ENCODE results near the gene FAM162A.

The FAM162A gene

GRCh38 chr3:122383771-122384697, at the start of gene FAM162A:
FAM162A (plus strand) TSS chr3:122384182; CDS start chr3:122384266, 84 bp downstream.
- peak; percentile 74 for DNase-seq (ENCODE audit: low spot score)

GRCh38 chr3:122342803-122343202, 41.2 kb upstream of the FAM162A start:
- no peak for DNase-seq (ENCODE audit: low spot score)

GRCh38 chr3:122343654-122344053, 40.3 kb upstream of the FAM162A start:
- DNase-seq (ENCODE audit: low spot score) = no peak

GRCh38 chr3:122349171-122349570, 34.8 kb upstream of the FAM162A start:
- no peak for DNase-seq (ENCODE audit: low spot score)

GRCh38 chr3:122350814-122351418, 33.1 kb upstream of the FAM162A start:
- no peak for DNase-seq (ENCODE audit: low spot score)

- no peak for DNase-seq (ENCODE audit: low spot score)
Observed at GRCh38 chr3:122351612-122352011, 32.4 kb upstream of the FAM162A start.

- no peak for DNase-seq (ENCODE audit: low spot score)
Observed at GRCh38 chr3:122353215-122353614, 30.8 kb upstream of the FAM162A start.

- DNase-seq (ENCODE audit: low spot score) = no peak
Observed at GRCh38 chr3:122353893-122354401, 30.0 kb upstream of the FAM162A start.

GRCh38 chr3:122355612-122356011, 28.4 kb upstream of the FAM162A start:
- DNase-seq (ENCODE audit: low spot score) = no peak

GRCh38 chr3:122356402-122356801, 27.6 kb upstream of the FAM162A start:
- DNase-seq (ENCODE audit: low spot score) = peak; percentile 36

- no peak for DNase-seq (ENCODE audit: low spot score)
Observed at GRCh38 chr3:122357828-122358702, 25.9 kb upstream of the FAM162A start.

- DNase-seq (ENCODE audit: low spot score) = no peak
Observed at GRCh38 chr3:122358703-122359032, 25.3 kb upstream of the FAM162A start.

GRCh38 chr3:122362026-122362425, 22.0 kb upstream of the FAM162A start:
- DNase-seq (ENCODE audit: low spot score) = no peak

GRCh38 chr3:122364490-122364889, 19.5 kb upstream of the FAM162A start:
- DNase-seq (ENCODE audit: low spot score) = no peak

GRCh38 chr3:122365073-122365472, 18.9 kb upstream of the FAM162A start:
- no peak for DNase-seq (ENCODE audit: low spot score)

GRCh38 chr3:122365582-122366378, 18.2 kb upstream of the FAM162A start:
- peak; percentile 24 for DNase-seq (ENCODE audit: low spot score)

GRCh38 chr3:122366379-122366749, 17.6 kb upstream of the FAM162A start:
- DNase-seq (ENCODE audit: low spot score) = no peak

- DNase-seq (ENCODE audit: low spot score) = no peak
Observed at GRCh38 chr3:122374034-122374433, 9.9 kb upstream of the FAM162A start.

- DNase-seq (ENCODE audit: low spot score) = no peak
Observed at GRCh38 chr3:122377975-122378374, 6.0 kb upstream of the FAM162A start.

GRCh38 chr3:122382888-122383666, 905 bp upstream of the FAM162A start, which contains the start of gene MIX23:
MIX23 (minus strand) TSS chr3:122383231; CDS start chr3:122383224, 7 bp downstream.
- peak; percentile 82 for DNase-seq (ENCODE audit: low spot score)

GRCh38 chr3:122387709-122388108, 3.7 kb downstream of the FAM162A start:
- no peak for DNase-seq (ENCODE audit: low spot score)
